K562 (cell line): ENCODE measurements around the gene TMEM120B. TPM values are rescaled to one million over a fixed set of nuclear protein-coding genes. Genes with fewer than 3 reads are reported as not detected.

ENCODE experiments used
- ATAC-seq: fragments of 200-7000 bp; cut with Tn5 transposase; 3 replicates; pipeline ENCODE4 v1.9.1; 2020; ENCODE audit warnings: moderate library complexity
- BruUV-seq: library from RNA; stranded (reverse); fragments of 400-500 nt; replicated peaks from 2 replicates; lab custom pipeline; 2021; lab: Mats Ljungman, UMichigan
- CTCF ChIA-PET: fragments of 300-600 bp; formaldehyde crosslinking; extraction: SDS; loops from one replicate; lab custom pipeline; 2021; ENCODE audit warnings: low intra/inter-chr PET ratio; lab: Yijun Ruan, JAX
- POLR2A ChIA-PET: fragments of 300-600, 350-650 bp; sonication (Branson Sonifier 250); formaldehyde crosslinking; extraction: SDS; loops from one replicate; lab custom pipeline; 2021; ENCODE audit warnings: antibody characterized with exemption, inconsistent platforms; lab: Yijun Ruan, JAX
- DNase-seq, 4 experiments: peaks; one replicate each; pipeline versions ENCODE4 v3.0.0 to v3.0.0-alpha.2; 2011 to 2018; ENCODE audit warnings: low spot score in 3 of 4, mixed read lengths in 3 of 4; ENCODE audit errors: extremely low read depth in 1 of 4
- FAIRE-seq: peaks from 2 replicates; lab custom pipeline; 2011; peaks lifted over from hg19 to GRCh38; lab: Jason Lieb, UNC
- H2AFZ ChIP-seq: 2 replicates; pipeline ENCODE4 v1.6.0; 2011; ENCODE audit warnings: low read depth, low read length, control low read depth, inconsistent platforms
- H3K27ac ChIP-seq: fragments of 200-600 bp; 3 replicates; pipeline ENCODE4 v1.8.0; 2011; ENCODE audit warnings: low read depth, mild to moderate bottlenecking, control low read depth, inconsistent platforms, low read length, moderate library complexity, mixed read lengths; ENCODE audit errors: extremely low read depth
- H3K27me3 ChIP-seq, 2 experiments: fragments of 300-600 bp in 1 of 2; 2 replicates in 1 of 2; 3 replicates in 1 of 2; pipeline versions ENCODE4 v1.6.0 to v1.8.0; 2011; ENCODE audit warnings: inconsistent platforms in 2 of 2, low read length in 2 of 2, mild to moderate bottlenecking in 1 of 2, mixed read lengths in 1 of 2, moderate library complexity in 1 of 2; ENCODE audit not compliant: control insufficient read depth in 2 of 2, insufficient read depth in 2 of 2
- H3K36me3 ChIP-seq: fragments of 300-600 bp; 3 replicates; pipeline ENCODE4 v1.8.0; 2011; ENCODE audit warnings: mild to moderate bottlenecking, low read length, inconsistent platforms; ENCODE audit not compliant: control insufficient read depth, insufficient read depth
- H3K4me1 ChIP-seq, 2 experiments: fragments of 200-600 bp in 1 of 2; replicated peaks in 1 of 2; 2 replicates in 1 of 2; 3 replicates in 1 of 2; pipeline versions ENCODE4 v1.5.1 to v1.8.0; 2011; ENCODE audit warnings: inconsistent platforms in 2 of 2, low read length in 2 of 2, mild to moderate bottlenecking in 1 of 2, mixed read lengths in 1 of 2, moderate library complexity in 1 of 2; ENCODE audit not compliant: control insufficient read depth in 2 of 2, insufficient read depth in 2 of 2
- H3K4me2 ChIP-seq: 2 replicates; pipeline ENCODE4 v1.6.1; 2011; ENCODE audit warnings: low read length, control low read depth, inconsistent platforms, mixed read lengths; ENCODE audit not compliant: insufficient read depth
- H3K4me3 ChIP-seq: fragments of 200-600 bp; sonication (generic), shearing (Covaris generic); 2 replicates; pipeline ENCODE4 v1.5.1; 2016; ENCODE audit warnings: control low read depth, inconsistent platforms
- H3K79me2 ChIP-seq: fragments of 200-600 bp; 3 replicates; pipeline ENCODE4 v1.8.0; 2011; ENCODE audit warnings: low read length, inconsistent platforms; ENCODE audit not compliant: control insufficient read depth, insufficient read depth
- H3K9ac ChIP-seq, 2 experiments: 2 replicates each; pipeline versions ENCODE4 v1.6.0 to v1.6.1; 2011; ENCODE audit warnings: low read depth in 2 of 2, low read length in 2 of 2, control low read depth in 1 of 2, inconsistent platforms in 1 of 2, mild to moderate bottlenecking in 1 of 2, mixed read lengths in 1 of 2; ENCODE audit not compliant: insufficient read depth in 1 of 2
- H3K9me1 ChIP-seq: one replicate; pipeline ENCODE4 v1.6.0; 2011; ENCODE audit warnings: inconsistent platforms, mild to moderate bottlenecking, low read length, moderate library complexity; ENCODE audit not compliant: control insufficient read depth, insufficient read depth
- H3K9me3 ChIP-seq: replicated peaks from 2 replicates; pipeline ENCODE4 v1.5.1; 2011; ENCODE audit warnings: low read depth, low read length, inconsistent platforms; ENCODE audit not compliant: control insufficient read depth, insufficient read depth
- H4K20me1 ChIP-seq: replicated peaks from 2 replicates; pipeline ENCODE4 v1.6.1; 2011; ENCODE audit warnings: low read length, inconsistent platforms, mixed read lengths; ENCODE audit not compliant: control insufficient read depth, insufficient read depth
- FOSL1 ChIP-seq: fragments of 200-800 bp; sonication (Bioruptor generic); conservative IDR thresholded peaks from 2 replicates; pipeline ENCODE4 v1.6.1; 2016; ENCODE audit warnings: missing genetic modification characterization, missing compliant biosample characterization
- HDAC1 ChIP-seq, 2 experiments: fragments of 450-650 bp; IDR thresholded peaks; 2 replicates each; pipeline ENCODE4 v1.6.1; 2016 to 2017; ENCODE audit warnings: inconsistent platforms in 1 of 2, mild to moderate bottlenecking in 1 of 2, moderate library complexity in 1 of 2
- MBD2 ChIP-seq: sonication (generic); IDR thresholded peaks from 2 replicates; pipeline ENCODE4 v1.6.1; 2016; ENCODE audit warnings: low read depth, borderline replicate concordance
- PRDM10 ChIP-seq: fragments of 450-650 bp; IDR thresholded peaks from 2 replicates; pipeline ENCODE4 v1.6.1; 2018; ENCODE audit not compliant: partially characterized antibody
- SOX6 ChIP-seq: fragments of 450-650 bp; IDR thresholded peaks from 2 replicates; pipeline ENCODE4 v1.6.1; 2014; ENCODE audit warnings: mild to moderate bottlenecking
- TBP ChIP-seq: optimal IDR thresholded peaks from 2 replicates; pipeline ENCODE3; 2011; ENCODE audit warnings: low read depth, low read length, improper control_type of control experiment
- ZFP91 ChIP-seq: sonication (generic); formaldehyde crosslinking; IDR thresholded peaks from 2 replicates; pipeline ENCODE4 v1.8.0; 2022; ENCODE audit warnings: mild to moderate bottlenecking, missing genetic modification reagents
- ZNF384 ChIP-seq: IDR thresholded peaks from 2 replicates; pipeline ENCODE4 v1.6.1; 2012; ENCODE audit warnings: low read depth, low read length, improper control_type of control experiment
- WGBS: fragments of 100-300 bp; shearing (Covaris generic); methylation state at CpG from one replicate; pipeline ENCODE4 v1.1.6; 2016; ENCODE audit warnings: low coverage, mixed read lengths; ENCODE audit not compliant: insufficient coverage; ENCODE audit errors: missing lambda C conversion rate; 5-methylcytosine and 5-hydroxymethylcytosine counted together
- in situ Hi-C: fragments of 300-500 bp; cut with MboI; formaldehyde crosslinking; loops from 4 replicates; pipeline ENCODE4 v1.15.0; 2018; ENCODE audit warnings: inconsistent platforms, mixed read lengths
- intact Hi-C: fragments of 100-400 bp; cut with micrococcal nuclease; formaldehyde crosslinking; loops from 2 replicates; pipeline ENCODE4 v1.14.2; 2022
- polyA plus RNA-seq, 8 experiments: library from polyadenylated mRNA; depleted of rRNA in 4 of 8; stranded (reverse) in 5 of 8; unstranded in 3 of 8; fragments of >200 nt; fragmentation: Nextera tagmentation in 2 of 8; fragmentation: Illumina TruSeq in 1 of 8; extraction: Ambion mirVana in 2 of 8; extraction: Trizol in 1 of 8; gene quantifications; 2 replicates each; pipeline versions ENCODE4 v1.2.1 to v1.2.3, GENCODE V29; 2011 to 2014; ENCODE audit warnings: inconsistent platforms in 1 of 8, missing spikeins in 1 of 8
- total RNA-seq, 7 experiments: library from RNA; depleted of rRNA in 6 of 7; stranded (reverse); fragments of >200 nt in 6 of 7; fragmentation: Illumina TruSeq in 2 of 7; extraction: Trizol in 2 of 7; gene quantifications; 2 replicates each; pipeline versions ENCODE4 v1.2.1 to v1.2.3, GENCODE V29; 2011 to 2021; ENCODE audit warnings: low replicate concordance in 1 of 7

The TMEM120B gene
- total and polyA plus RNA-seq, 9 of the 15 experiments (the other 6 are each of a cell fraction or from before 2014, with no cell fraction given): 1.7 to 18.6 (median 7.4) TPM

GRCh38 chr12:121783766-121784165 lies 71.2 kb downstream of the TMEM120B start:
- H3K36me3 ChIP-seq: peaks cover 9% of the 10 kb centered on the region; the same call in 1 of the 3 replicates
- in situ Hi-C loops (no loop called here), intact Hi-C loops (no loop called here)
- no TSS peak for BruUV-seq
- no peak overlapping the region for H2AFZ ChIP-seq
- no peak overlapping the region for H3K4me3 ChIP-seq
- no peaks in the 10 kb centered on the region for H3K79me2 ChIP-seq
- 30% methylated on average over 6 of the region's 6 CpGs for WGBS
- no peak overlapping the region for H3K4me2 ChIP-seq
- peaks cover 15 to 36% of the 10 kb centered on the region in 2 experiments for H3K4me1 ChIP-seq
- H3K9me3 ChIP-seq: no peaks in the 10 kb centered on the region
- no peak for DNase-seq
- peak; percentile 14 for TF ChIP-seq TBP
- TF ChIP-seq MBD2: no peak
- TF ChIP-seq, all 486 proteins: peak for 1
- H3K9ac ChIP-seq: no peak overlapping the region
- ATAC-seq: no peak
- no peak for FAIRE-seq
- peaks cover 23% of the 10 kb centered on the region for H4K20me1 ChIP-seq
- H3K27me3 ChIP-seq: no peaks in the 10 kb centered on the region
- CTCF ChIA-PET: interaction anchor here (0.6 kb wide), 1 partner anchor 11 kb away, joined by 4 read pairs; no protein-coding TSS in a partner anchor
- H3K27ac ChIP-seq: no peak overlapping the region
- POLR2A ChIA-PET: interaction anchor here (0.7 to 3.8 kb wide), 2 partner anchors 11 to 12 kb away, joined by 3 to 16 read pairs; partner anchors contain the start of gene RHOF
- H3K9me1 ChIP-seq: peaks cover 3% of the 10 kb centered on the region

GRCh38 chr12:121784460-121784859 lies 71.9 kb downstream of the TMEM120B start:
- no peaks in the 10 kb centered on the region for H3K79me2 ChIP-seq
- peaks cover 23% of the 10 kb centered on the region for H4K20me1 ChIP-seq
- POLR2A ChIA-PET: interaction anchor here (3.8 kb wide), 1 partner anchor 10 kb away, joined by 16 read pairs; the partner anchor contains the start of gene RHOF
- WGBS: 26% methylated on average over 5 of the region's 6 CpGs
- in situ Hi-C loops (no loop called here), intact Hi-C loops (no loop called here)
- no peaks in the 10 kb centered on the region for H3K9me3 ChIP-seq
- H3K9ac ChIP-seq: no peak overlapping the region
- H2AFZ ChIP-seq: no peak overlapping the region
- CTCF ChIA-PET: interaction anchor here (0.6 kb wide), 1 partner anchor 10 kb away, joined by 4 read pairs; no protein-coding TSS in a partner anchor
- H3K36me3 ChIP-seq: peaks cover 6% of the 10 kb centered on the region; the same call in 1 of the 3 replicates
- peaks cover 3% of the 10 kb centered on the region for H3K9me1 ChIP-seq
- H3K4me1 ChIP-seq: peaks cover 15 to 36% of the 10 kb centered on the region in 2 experiments
- ATAC-seq: no peak
- no TSS peak for BruUV-seq
- no peak overlapping the region for H3K4me3 ChIP-seq
- H3K27ac ChIP-seq: no peak overlapping the region
- peak; percentile 15 for FAIRE-seq
- DNase-seq: no peak
- no peaks in the 10 kb centered on the region for H3K27me3 ChIP-seq
- no peak overlapping the region for H3K4me2 ChIP-seq
- TF ChIP-seq FOSL1 (tag) (peak; percentile 63), SOX6 (peak; percentile 20; the same call in 1 of the 2 replicates), HDAC1 (IDR thresholded peaks at IDR 0.05) (0 out of 4 replicates have a peak, but pooled peaks of 1 of the 2 experiments have one; percentile 40), ZFP91 (CRISPR knock-in tag) (0 out of 2 replicates have a peak, but pooled peaks have one; percentile 46), ZNF384 (peak; percentile 31; the same call in 1 of the 2 replicates), PRDM10 (peak; percentile 69)
